ENCODE measurements around the gene CEP72. TPM values are rescaled to one million over a fixed set of nuclear protein-coding genes. Genes with fewer than 3 reads are reported as not detected.

The CEP72 gene
- total RNA-seq, 1 donor from 2014 or later: 5.2 TPM

DNA sequence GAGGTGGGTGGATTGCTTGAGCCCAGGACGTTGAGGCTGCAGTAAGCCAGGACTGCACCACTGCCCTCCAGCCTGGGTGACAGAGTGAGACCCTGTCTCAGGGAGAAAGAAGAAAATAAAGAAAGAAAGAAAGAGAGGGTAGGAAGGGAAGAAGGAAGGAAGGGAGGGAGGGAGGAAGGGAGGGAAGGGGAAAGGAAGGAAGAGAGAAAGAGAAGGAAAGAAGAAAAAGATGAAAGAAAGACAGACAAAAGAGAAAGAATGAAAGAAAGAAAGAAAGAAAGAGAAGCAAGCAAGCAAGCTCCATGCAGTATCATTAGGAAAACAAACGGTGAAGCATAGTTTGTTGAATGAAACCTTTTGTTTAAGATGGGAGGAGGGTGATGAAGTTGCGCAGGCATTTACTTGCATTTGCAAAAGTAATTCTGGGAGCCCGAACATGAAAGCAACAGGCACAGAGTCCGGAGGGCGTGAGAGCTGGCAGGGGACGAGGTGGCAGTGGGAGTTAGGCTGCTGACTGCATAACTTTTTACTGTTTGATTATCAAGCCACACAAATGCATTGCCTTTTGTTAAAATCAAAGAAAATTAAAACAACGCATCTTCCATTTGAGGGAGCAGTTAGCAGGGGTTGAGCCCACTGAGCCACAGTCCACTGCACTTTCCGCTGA is 26.0 kb upstream of the CEP72 start:
- no peaks in the 10 kb centered on the region for H3K4me1 ChIP-seq (ENCODE audit: control insufficient read depth in 3 of 3, insufficient read depth in 3 of 3, low read length in 3 of 3)
- H3K27me3 ChIP-seq (ENCODE audit: control insufficient read depth in 3 of 3, insufficient read depth in 3 of 3, low read length in 3 of 3): peaks cover 32 to 50% (median 40%) of the 10 kb centered on the region in 3 donors
- no peak overlapping the region for H3K9ac ChIP-seq (ENCODE audit: low read depth in 1 of 3, low read length in 3 of 3)
- H3K9me3 ChIP-seq (ENCODE audit: control insufficient read depth in 3 of 3, low read length in 3 of 3): no peaks in the 10 kb centered on the region
- no peak overlapping the region for H3K4me3 ChIP-seq (ENCODE audit: low read length in 3 of 3)
- H3K27ac ChIP-seq (ENCODE audit: low read depth, low read length): no peak overlapping the region
- H3K36me3 ChIP-seq (ENCODE audit: control insufficient read depth in 3 of 3, insufficient read depth in 3 of 3, low read length in 3 of 3): no peaks in the 10 kb centered on the region

DNA sequence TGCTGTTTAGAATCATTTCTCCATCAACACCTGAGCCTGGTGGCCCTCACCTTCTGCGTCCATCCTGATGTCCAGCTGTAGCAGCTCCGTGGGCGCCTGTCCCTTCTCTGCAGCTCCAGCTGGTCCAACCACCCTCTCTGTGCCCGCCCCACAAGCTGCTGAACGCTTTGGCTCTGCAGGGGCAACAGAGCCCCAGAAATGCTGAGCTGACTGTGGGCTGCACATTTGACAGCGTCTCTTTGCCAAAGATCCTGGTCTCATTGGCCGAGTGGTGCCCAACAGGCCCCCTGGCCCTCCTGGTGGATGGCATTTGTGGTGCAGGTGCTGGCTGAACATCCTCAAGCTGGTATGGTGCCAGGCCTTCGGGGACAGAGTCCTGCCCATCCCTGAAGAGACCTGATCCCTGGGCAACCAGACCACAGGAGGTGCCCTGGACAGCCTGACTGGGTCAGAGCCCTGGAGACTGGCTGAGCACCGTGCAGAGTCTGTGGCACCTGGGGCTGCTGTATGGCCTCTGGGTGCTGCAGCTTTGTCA is 25.3 kb upstream of the CEP72 start:
- no peak overlapping the region for H3K27ac ChIP-seq (ENCODE audit: low read depth, low read length)
- H3K27me3 ChIP-seq (ENCODE audit: control insufficient read depth in 3 of 3, insufficient read depth in 3 of 3, low read length in 3 of 3): peaks cover 29 to 48% (median 38%) of the 10 kb centered on the region in 3 donors
- no peak overlapping the region for H3K9ac ChIP-seq (ENCODE audit: low read depth in 1 of 3, low read length in 3 of 3)
- no peak overlapping the region for H3K4me3 ChIP-seq (ENCODE audit: low read length in 3 of 3)
- H3K9me3 ChIP-seq (ENCODE audit: control insufficient read depth in 3 of 3, low read length in 3 of 3): no peaks in the 10 kb centered on the region
- H3K4me1 ChIP-seq (ENCODE audit: control insufficient read depth in 3 of 3, insufficient read depth in 3 of 3, low read length in 3 of 3): no peaks in the 10 kb centered on the region
- H3K36me3 ChIP-seq (ENCODE audit: control insufficient read depth in 3 of 3, insufficient read depth in 3 of 3, low read length in 3 of 3): no peaks in the 10 kb centered on the region

GRCh38 chr5:587403-587802 is 24.7 kb upstream of the CEP72 start:
- Histone ChIP-seq H3K27me3 (ENCODE audit: control insufficient read depth in 3 of 3, insufficient read depth in 3 of 3, low read length in 3 of 3) (peaks cover 29 to 47% (median 38%) of the 10 kb centered on the region in 3 donors), H3K27ac (ENCODE audit: low read depth, low read length) (no peak overlapping the region), H3K9ac (ENCODE audit: low read depth in 1 of 3, low read length in 3 of 3) (no peak overlapping the region), H3K36me3 (ENCODE audit: control insufficient read depth in 3 of 3, insufficient read depth in 3 of 3, low read length in 3 of 3) (no peaks in the 10 kb centered on the region), H3K9me3 (ENCODE audit: control insufficient read depth in 3 of 3, low read length in 3 of 3) (no peaks in the 10 kb centered on the region), H3K4me3 (ENCODE audit: low read length in 3 of 3) (no peak overlapping the region), H3K4me1 (ENCODE audit: control insufficient read depth in 3 of 3, insufficient read depth in 3 of 3, low read length in 3 of 3) (no peaks in the 10 kb centered on the region)

DNA sequence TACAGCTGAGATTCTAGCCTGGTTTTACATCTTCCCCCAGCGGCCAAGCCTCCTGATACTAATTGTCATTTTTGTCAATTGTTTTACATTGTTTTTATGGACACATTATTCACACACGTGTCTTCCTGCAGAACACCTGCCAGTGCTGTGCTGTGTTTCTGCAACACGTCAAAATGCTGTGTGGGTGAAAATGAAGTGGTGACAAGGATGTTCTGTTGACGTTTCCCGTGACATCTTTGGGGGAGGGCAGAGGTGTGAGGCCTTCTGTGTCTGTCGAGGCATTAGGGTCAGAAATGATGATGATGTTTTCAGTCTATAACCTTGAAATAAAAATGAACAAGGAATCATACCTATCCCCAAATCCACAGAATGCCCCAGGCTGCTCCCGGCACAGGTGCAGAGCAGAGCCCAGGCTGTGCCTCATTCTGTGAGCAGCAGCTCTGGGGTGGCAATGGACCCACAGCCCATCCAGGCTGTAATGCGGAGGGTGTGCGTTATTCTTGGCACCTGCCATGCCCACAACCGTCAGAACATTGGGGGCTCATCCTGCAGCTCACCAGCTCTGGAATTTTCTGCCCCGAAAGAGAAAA is 23.6 kb upstream of the CEP72 start:
- Histone ChIP-seq H3K4me1 (ENCODE audit: control insufficient read depth in 3 of 3, insufficient read depth in 3 of 3, low read length in 3 of 3) (no peaks in the 10 kb centered on the region), H3K27ac (ENCODE audit: low read depth, low read length) (no peak overlapping the region), H3K27me3 (ENCODE audit: control insufficient read depth in 3 of 3, insufficient read depth in 3 of 3, low read length in 3 of 3) (peaks cover 23 to 48% (median 38%) of the 10 kb centered on the region in 3 donors), H3K4me3 (ENCODE audit: low read length in 3 of 3) (no peak overlapping the region), H3K9ac (ENCODE audit: low read depth in 1 of 3, low read length in 3 of 3) (no peak overlapping the region), H3K36me3 (ENCODE audit: control insufficient read depth in 3 of 3, insufficient read depth in 3 of 3, low read length in 3 of 3) (no peaks in the 10 kb centered on the region), H3K9me3 (ENCODE audit: control insufficient read depth in 3 of 3, low read length in 3 of 3) (no peaks in the 10 kb centered on the region)

DNA sequence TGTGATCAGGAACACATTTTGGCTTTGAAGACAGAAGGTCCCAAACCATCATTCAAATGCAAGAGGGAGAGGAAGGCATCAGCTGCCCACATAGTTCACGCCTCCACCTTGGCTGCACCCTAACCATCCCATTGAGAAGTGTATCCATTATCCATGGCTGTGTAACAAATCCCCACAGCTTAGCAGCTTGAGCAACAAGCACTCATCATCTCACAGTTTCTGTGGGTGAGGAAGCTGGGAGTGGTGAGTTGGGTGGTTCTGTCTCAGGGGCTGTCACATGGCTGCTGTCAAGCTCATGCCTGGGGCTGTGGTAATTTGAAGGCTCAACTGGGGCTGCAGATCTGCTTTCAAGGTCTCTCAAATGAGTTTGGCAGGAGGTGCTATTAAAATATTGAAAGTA is 23.0 kb upstream of the CEP72 start:
- Histone ChIP-seq H3K9me3 (ENCODE audit: control insufficient read depth in 3 of 3, low read length in 3 of 3) (no peaks in the 10 kb centered on the region), H3K27me3 (ENCODE audit: control insufficient read depth in 3 of 3, insufficient read depth in 3 of 3, low read length in 3 of 3) (peaks cover 26 to 55% (median 45%) of the 10 kb centered on the region in 3 donors), H3K9ac (ENCODE audit: low read depth in 1 of 3, low read length in 3 of 3) (no peak overlapping the region), H3K4me3 (ENCODE audit: low read length in 3 of 3) (no peak overlapping the region), H3K36me3 (ENCODE audit: control insufficient read depth in 3 of 3, insufficient read depth in 3 of 3, low read length in 3 of 3) (no peaks in the 10 kb centered on the region), H3K4me1 (ENCODE audit: control insufficient read depth in 3 of 3, insufficient read depth in 3 of 3, low read length in 3 of 3) (no peaks in the 10 kb centered on the region), H3K27ac (ENCODE audit: low read depth, low read length) (no peak overlapping the region)

DNA sequence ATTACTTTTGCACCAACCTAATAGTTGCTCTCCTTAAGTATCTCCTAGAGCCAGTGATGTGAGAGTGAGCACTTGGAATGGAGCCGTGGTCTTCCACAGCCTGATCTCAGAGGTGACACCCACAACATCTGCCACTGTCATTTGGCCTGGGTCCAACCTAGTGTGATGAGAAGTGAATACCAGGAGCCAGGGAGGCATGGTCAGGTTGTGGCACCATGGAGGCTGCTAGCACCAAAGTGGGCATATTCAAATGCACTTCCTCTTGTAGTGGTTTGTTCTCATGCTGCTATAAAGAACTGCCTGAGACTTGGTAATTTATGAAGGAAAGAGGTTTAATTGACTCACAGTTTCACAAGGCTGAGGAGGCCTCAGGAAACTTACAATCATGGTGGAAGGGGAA is 22.6 kb upstream of the CEP72 start:
- H3K27me3 ChIP-seq (ENCODE audit: control insufficient read depth in 3 of 3, insufficient read depth in 3 of 3, low read length in 3 of 3): peaks cover 29 to 57% (median 49%) of the 10 kb centered on the region in 3 donors
- H3K27ac ChIP-seq (ENCODE audit: low read depth, low read length): no peak overlapping the region
- no peaks in the 10 kb centered on the region for H3K4me1 ChIP-seq (ENCODE audit: control insufficient read depth in 3 of 3, insufficient read depth in 3 of 3, low read length in 3 of 3)
- H3K4me3 ChIP-seq (ENCODE audit: low read length in 3 of 3): no peak overlapping the region
- H3K36me3 ChIP-seq (ENCODE audit: control insufficient read depth in 3 of 3, insufficient read depth in 3 of 3, low read length in 3 of 3): no peaks in the 10 kb centered on the region
- no peaks in the 10 kb centered on the region for H3K9me3 ChIP-seq (ENCODE audit: control insufficient read depth in 3 of 3, low read length in 3 of 3)
- no peak overlapping the region for H3K9ac ChIP-seq (ENCODE audit: low read depth in 1 of 3, low read length in 3 of 3)

- Histone ChIP-seq H3K4me1 (ENCODE audit: control insufficient read depth in 3 of 3, insufficient read depth in 3 of 3, low read length in 3 of 3) (no peaks in the 10 kb centered on the region), H3K9me3 (ENCODE audit: control insufficient read depth in 3 of 3, low read length in 3 of 3) (no peaks in the 10 kb centered on the region), H3K9ac (ENCODE audit: low read depth in 1 of 3, low read length in 3 of 3) (no peak overlapping the region), H3K27me3 (ENCODE audit: control insufficient read depth in 3 of 3, insufficient read depth in 3 of 3, low read length in 3 of 3) (peaks cover 29 to 60% (median 49%) of the 10 kb centered on the region in 3 donors), H3K36me3 (ENCODE audit: control insufficient read depth in 3 of 3, insufficient read depth in 3 of 3, low read length in 3 of 3) (no peaks in the 10 kb centered on the region), H3K27ac (ENCODE audit: low read depth, low read length) (no peak overlapping the region), H3K4me3 (ENCODE audit: low read length in 3 of 3) (no peak overlapping the region)
Measured at GRCh38 chr5:590346-590745, 21.8 kb upstream of the CEP72 start.

DNA sequence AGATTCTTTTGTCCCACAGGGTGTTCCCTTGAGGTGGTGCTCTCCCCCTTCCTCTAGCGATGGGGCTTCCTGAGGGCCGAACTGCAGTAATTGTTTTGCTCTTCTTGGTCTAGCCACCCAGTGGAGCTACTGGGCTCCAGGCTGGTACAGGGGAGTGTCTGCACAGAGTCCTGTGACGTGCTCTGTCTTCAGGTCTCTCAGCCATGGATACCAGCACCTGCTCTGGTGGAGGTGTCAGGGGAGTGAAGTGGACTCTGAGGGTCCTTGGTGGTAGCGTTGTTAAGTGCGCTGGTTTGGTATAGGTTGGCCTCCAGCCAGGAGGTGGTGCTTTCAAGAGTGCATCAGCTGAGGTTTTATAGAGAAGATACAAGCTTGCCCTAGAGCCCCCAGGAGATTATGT is 20.4 kb upstream of the CEP72 start:
- H3K9ac ChIP-seq (ENCODE audit: low read depth in 1 of 3, low read length in 3 of 3): no peak overlapping the region
- no peaks in the 10 kb centered on the region for H3K9me3 ChIP-seq (ENCODE audit: control insufficient read depth in 3 of 3, low read length in 3 of 3)
- no peak overlapping the region for H3K4me3 ChIP-seq (ENCODE audit: low read length in 3 of 3)
- H3K36me3 ChIP-seq (ENCODE audit: control insufficient read depth in 3 of 3, insufficient read depth in 3 of 3, low read length in 3 of 3): no peaks in the 10 kb centered on the region
- no peak overlapping the region for H3K27ac ChIP-seq (ENCODE audit: low read depth, low read length)
- H3K4me1 ChIP-seq (ENCODE audit: control insufficient read depth in 3 of 3, insufficient read depth in 3 of 3, low read length in 3 of 3): no peaks in the 10 kb centered on the region
- H3K27me3 ChIP-seq (ENCODE audit: control insufficient read depth in 3 of 3, insufficient read depth in 3 of 3, low read length in 3 of 3): peaks cover 29 to 58% (median 58%) of the 10 kb centered on the region in 3 donors

DNA sequence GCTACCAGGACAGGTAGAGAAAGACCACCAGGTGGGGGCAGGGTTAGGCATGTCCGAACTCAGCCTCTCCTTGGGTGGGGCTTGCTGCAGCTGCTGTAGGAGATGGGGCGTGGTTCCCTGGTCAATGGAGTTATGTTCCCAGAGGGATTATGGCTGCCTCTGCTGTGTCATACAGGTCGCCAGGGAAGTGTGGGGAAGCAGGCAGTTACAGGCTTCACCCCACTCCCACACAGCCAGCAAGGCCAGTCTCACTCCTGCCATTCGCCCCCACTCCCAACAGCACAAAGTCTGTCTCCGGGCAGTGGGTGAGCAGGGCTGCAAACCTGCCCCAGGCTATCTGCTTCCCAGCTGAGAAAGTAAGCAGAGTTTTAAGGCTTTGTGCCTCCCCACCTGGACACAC is 20.0 kb upstream of the CEP72 start:
- H3K9ac ChIP-seq (ENCODE audit: low read depth in 1 of 3, low read length in 3 of 3): no peak overlapping the region
- peaks cover 29 to 58% (median 55%) of the 10 kb centered on the region in 3 donors for H3K27me3 ChIP-seq (ENCODE audit: control insufficient read depth in 3 of 3, insufficient read depth in 3 of 3, low read length in 3 of 3)
- no peaks in the 10 kb centered on the region for H3K9me3 ChIP-seq (ENCODE audit: control insufficient read depth in 3 of 3, low read length in 3 of 3)
- H3K4me3 ChIP-seq (ENCODE audit: low read length in 3 of 3): no peak overlapping the region
- no peaks in the 10 kb centered on the region for H3K4me1 ChIP-seq (ENCODE audit: control insufficient read depth in 3 of 3, insufficient read depth in 3 of 3, low read length in 3 of 3)
- H3K36me3 ChIP-seq (ENCODE audit: control insufficient read depth in 3 of 3, insufficient read depth in 3 of 3, low read length in 3 of 3): no peaks in the 10 kb centered on the region
- H3K27ac ChIP-seq (ENCODE audit: low read depth, low read length): no peak overlapping the region

GRCh38 chr5:593511-593910 is 18.6 kb upstream of the CEP72 start:
- Histone ChIP-seq H3K27ac (ENCODE audit: low read depth, low read length) (no peak overlapping the region), H3K9ac (ENCODE audit: low read depth in 1 of 3, low read length in 3 of 3) (no peak overlapping the region), H3K9me3 (ENCODE audit: control insufficient read depth in 3 of 3, low read length in 3 of 3) (peaks cover 0 to 2% (median 0%) of the 10 kb centered on the region in 3 donors), H3K4me3 (ENCODE audit: low read length in 3 of 3) (no peak overlapping the region), H3K4me1 (ENCODE audit: control insufficient read depth in 3 of 3, insufficient read depth in 3 of 3, low read length in 3 of 3) (no peaks in the 10 kb centered on the region), H3K27me3 (ENCODE audit: control insufficient read depth in 3 of 3, insufficient read depth in 3 of 3, low read length in 3 of 3) (peaks cover 21 to 57% (median 49%) of the 10 kb centered on the region in 3 donors), H3K36me3 (ENCODE audit: control insufficient read depth in 3 of 3, insufficient read depth in 3 of 3, low read length in 3 of 3) (no peaks in the 10 kb centered on the region)
